ENCODE data around the gene AGAP9. TPM values are rescaled to one million over a fixed set of nuclear protein-coding genes. Genes with fewer than 3 reads are reported as not detected.

Gene AGAP9
- total and polyA plus RNA-seq, 2 of the 8 experiments (the other 6 are each of a cell fraction or from before 2014, with no cell fraction given) = 7.2 to 9.3 TPM

- no peak for TF ChIP-seq RNF2 (IDR thresholded peaks at IDR 0.05; ENCODE audit: borderline replicate concordance, low read depth, low read length, missing control alignments, poor library complexity, severe bottlenecking)
- TF ChIP-seq CBX5 (IDR thresholded peaks at IDR 0.05; ENCODE audit: low read depth, low read length) = no peak
- TF ChIP-seq HDAC6 (IDR thresholded peaks at IDR 0.05; ENCODE audit: low read depth, low read length) = no peak
Observed at GRCh38 chr10:47454008-47454779, 69.2 kb downstream of the AGAP9 start (continued).
